ENCODE results near the gene BAHD1.
A peak's percentile ranks its signal among the peaks of the same experiment; 100 is the strongest.

Gene BAHD1

GRCh38 chr15:40405501-40406381, 35.0 kb upstream of the BAHD1 start, which contains the start of gene IVD:
Gene IVD (plus strand): TSS chr15:40405795. CDS start chr15:40405828, 33 bp downstream.
- Histone ChIP-seq H2BK5ac (ENCODE audit: low read length) (peak within 1 kb of the TSS; percentile 2), H2AK5ac (ENCODE audit: low read length) (peak within 1 kb of the TSS; percentile 33), H2BK120ac (ENCODE audit: low read depth, low read length) (no peak within 1 kb of the TSS), H3K4me2 (ENCODE audit: low read length) (peak within 1 kb of the TSS; percentile 95), H3K4ac (ENCODE audit: low read depth, low read length) (peak within 1 kb of the TSS; percentile 74), H3K18ac (ENCODE audit: low read length) (no peak within 1 kb of the TSS), H3K56ac (ENCODE audit: low read length) (peak within 1 kb of the TSS; percentile 92), H2BK15ac (replicated peaks; ENCODE audit: low read depth) (no peak within 1 kb of the TSS), H3K4me3 (ENCODE audit: low read length) (peak within 1 kb of the TSS; percentile 63), H4K5ac (ENCODE audit: low read length) (no peak within 1 kb of the TSS), H3K27ac (ENCODE audit: low read depth, low read length) (no peak within 1 kb of the TSS), H4K8ac (ENCODE audit: low read depth, low read length) (peak within 1 kb of the TSS; percentile 77), H3K9ac (ENCODE audit: low read length) (peak within 1 kb of the TSS; percentile 84), H3K4me1 (ENCODE audit: control insufficient read depth, low read depth, low read length) (no peaks in the 10 kb centered on the region), H3K27me3 (ENCODE audit: insufficient read depth, low read length, poor library complexity) (no peaks in the 10 kb centered on the region), H3K79me1 (ENCODE audit: low read length) (peaks cover 15% of the 10 kb centered on the region), H3K79me2 (ENCODE audit: control insufficient read depth, insufficient read depth, low read length) (peaks cover 14% of the 10 kb centered on the region), H3K36me3 (ENCODE audit: control insufficient read depth, insufficient read depth, low read length) (peaks cover 4% of the 10 kb centered on the region), H3K23ac (ENCODE audit: low read length) (no peak within 1 kb of the TSS)
- peak; percentile 97 for DNase-seq
- no CpG with 5 or more reads among the region's 54 CpGs for WGBS (ENCODE audit: extremely low coverage, insufficient coverage, low lambda C conversion rate)

GRCh38 chr15:40407330-40407990, 33.3 kb upstream of the BAHD1 start:
- peak overlapping the region; percentile 10 for H3K56ac ChIP-seq (ENCODE audit: low read length)
- H2AK5ac ChIP-seq (ENCODE audit: low read length): no peak overlapping the region
- H3K23ac ChIP-seq (ENCODE audit: low read length): no peak overlapping the region
- no peak overlapping the region for H3K27ac ChIP-seq (ENCODE audit: low read depth, low read length)
- peak overlapping the region; percentile 5 for H3K4me2 ChIP-seq (ENCODE audit: low read length)
- no peaks in the 10 kb centered on the region for H3K4me1 ChIP-seq (ENCODE audit: control insufficient read depth, low read depth, low read length)
- no peak overlapping the region for H2BK5ac ChIP-seq (ENCODE audit: low read length)
- peak overlapping the region; percentile 2 for H3K9ac ChIP-seq (ENCODE audit: low read length)
- no peak overlapping the region for H4K8ac ChIP-seq (ENCODE audit: low read depth, low read length)
- H3K79me1 ChIP-seq (ENCODE audit: low read length): peaks cover 15% of the 10 kb centered on the region
- H3K79me2 ChIP-seq (ENCODE audit: control insufficient read depth, insufficient read depth, low read length): peaks cover 14% of the 10 kb centered on the region
- H3K4me3 ChIP-seq (ENCODE audit: low read length): no peak overlapping the region
- no peak overlapping the region for H2BK15ac ChIP-seq (replicated peaks; ENCODE audit: low read depth)
- H2BK120ac ChIP-seq (ENCODE audit: low read depth, low read length): no peak overlapping the region
- no peak overlapping the region for H3K18ac ChIP-seq (ENCODE audit: low read length)
- DNase-seq: no peak
- peaks cover 14% of the 10 kb centered on the region for H3K36me3 ChIP-seq (ENCODE audit: control insufficient read depth, insufficient read depth, low read length)
- H4K5ac ChIP-seq (ENCODE audit: low read length): no peak overlapping the region
- H3K27me3 ChIP-seq (ENCODE audit: insufficient read depth, low read length, poor library complexity): no peaks in the 10 kb centered on the region
- H3K4ac ChIP-seq (ENCODE audit: low read depth, low read length): no peak overlapping the region
- no CpG with 5 or more reads among the region's 8 CpGs for WGBS (ENCODE audit: extremely low coverage, insufficient coverage, low lambda C conversion rate)

- Histone ChIP-seq H3K36me3 (ENCODE audit: control insufficient read depth, insufficient read depth, low read length) (peaks cover 15% of the 10 kb centered on the region), H3K9ac (ENCODE audit: low read length) (no peak overlapping the region), H4K5ac (ENCODE audit: low read length) (no peak overlapping the region), H2BK120ac (ENCODE audit: low read depth, low read length) (no peak overlapping the region), H3K4me3 (ENCODE audit: low read length) (no peak overlapping the region), H3K27me3 (ENCODE audit: insufficient read depth, low read length, poor library complexity) (no peaks in the 10 kb centered on the region), H3K18ac (ENCODE audit: low read length) (no peak overlapping the region), H3K4me1 (ENCODE audit: control insufficient read depth, low read depth, low read length) (no peaks in the 10 kb centered on the region), H4K8ac (ENCODE audit: low read depth, low read length) (no peak overlapping the region), H3K23ac (ENCODE audit: low read length) (no peak overlapping the region), H3K4me2 (ENCODE audit: low read length) (no peak overlapping the region), H3K56ac (ENCODE audit: low read length) (no peak overlapping the region), H3K79me1 (ENCODE audit: low read length) (peaks cover 15% of the 10 kb centered on the region), H2AK5ac (ENCODE audit: low read length) (no peak overlapping the region), H2BK5ac (ENCODE audit: low read length) (no peak overlapping the region), H3K4ac (ENCODE audit: low read depth, low read length) (no peak overlapping the region), H2BK15ac (replicated peaks; ENCODE audit: low read depth) (no peak overlapping the region), H3K27ac (ENCODE audit: low read depth, low read length) (no peak overlapping the region), H3K79me2 (ENCODE audit: control insufficient read depth, insufficient read depth, low read length) (peaks cover 14% of the 10 kb centered on the region)
- no CpG with 5 or more reads among the region's 3 CpGs for WGBS (ENCODE audit: extremely low coverage, insufficient coverage, low lambda C conversion rate)
- DNase-seq: no peak
Measured at GRCh38 chr15:40409366-40409765, 31.4 kb upstream of the BAHD1 start.

DNA sequence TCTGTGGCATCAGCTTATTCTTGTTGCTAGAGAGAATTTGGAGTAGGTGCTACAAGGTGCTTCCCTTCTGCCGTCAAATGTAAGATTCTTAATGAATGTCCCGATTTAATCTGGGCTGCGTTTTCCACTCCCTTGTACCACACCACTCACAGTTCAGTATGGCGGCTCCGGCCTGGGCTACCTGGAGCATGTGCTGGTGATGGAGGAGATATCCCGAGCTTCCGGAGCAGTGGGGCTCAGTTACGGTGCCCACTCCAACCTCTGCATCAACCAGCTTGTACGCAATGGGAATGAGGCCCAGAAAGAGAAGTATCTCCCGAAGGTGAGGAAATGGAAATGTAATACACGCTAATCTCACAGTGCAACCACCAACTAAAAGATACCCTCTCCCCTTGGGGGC, 30.3 kb upstream of the BAHD1 start:
- H4K5ac ChIP-seq (ENCODE audit: low read length): no peak overlapping the region

DNA sequence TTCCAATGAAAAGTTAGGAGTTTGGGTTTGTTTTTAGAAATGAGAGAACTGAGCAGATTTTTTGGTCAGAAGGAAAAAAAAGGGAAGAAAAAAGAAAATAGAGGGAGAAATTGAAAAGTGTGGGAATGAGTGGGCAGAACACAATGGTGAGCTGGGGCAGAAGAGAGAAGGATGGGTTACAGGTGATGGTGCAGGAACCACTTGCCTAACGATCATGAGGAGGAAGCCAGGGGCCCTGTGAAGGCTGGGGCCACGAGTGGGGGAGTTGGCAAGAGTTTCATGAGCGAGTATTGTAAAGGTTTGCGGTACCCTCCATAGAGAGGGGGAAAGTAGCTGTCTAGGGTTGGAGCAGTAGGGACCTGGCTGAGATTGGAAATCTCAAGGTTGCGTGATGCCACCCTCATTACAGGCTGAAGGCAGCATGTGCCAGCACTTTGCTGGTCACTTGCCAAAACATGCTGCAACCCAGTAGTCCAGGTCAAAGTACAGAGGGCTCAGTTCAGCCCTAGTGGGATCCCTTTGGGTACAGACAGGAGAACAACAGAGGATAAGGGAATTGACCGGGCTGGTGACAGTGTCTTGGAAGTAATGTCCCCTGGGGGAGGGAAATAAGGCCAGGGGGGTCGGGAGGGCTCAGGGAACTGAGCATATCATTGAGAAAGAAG, 28.5 kb upstream of the BAHD1 start:
- Histone ChIP-seq H3K4ac (ENCODE audit: low read depth, low read length) (no peak overlapping the region), H2BK15ac (replicated peaks; ENCODE audit: low read depth) (no peak overlapping the region), H3K79me1 (ENCODE audit: low read length) (peaks cover 11% of the 10 kb centered on the region), H2BK5ac (ENCODE audit: low read length) (no peak overlapping the region), H3K18ac (ENCODE audit: low read length) (no peak overlapping the region), H3K79me2 (ENCODE audit: control insufficient read depth, insufficient read depth, low read length) (peaks cover 4% of the 10 kb centered on the region), H3K9ac (ENCODE audit: low read length) (no peak overlapping the region), H2BK120ac (ENCODE audit: low read depth, low read length) (no peak overlapping the region), H3K4me2 (ENCODE audit: low read length) (no peak overlapping the region), H3K4me1 (ENCODE audit: control insufficient read depth, low read depth, low read length) (no peaks in the 10 kb centered on the region), H3K23ac (ENCODE audit: low read length) (no peak overlapping the region), H3K27ac (ENCODE audit: low read depth, low read length) (no peak overlapping the region), H2AK5ac (ENCODE audit: low read length) (no peak overlapping the region), H3K56ac (ENCODE audit: low read length) (no peak overlapping the region), H4K8ac (ENCODE audit: low read depth, low read length) (no peak overlapping the region), H3K27me3 (ENCODE audit: insufficient read depth, low read length, poor library complexity) (no peaks in the 10 kb centered on the region), H3K4me3 (ENCODE audit: low read length) (no peak overlapping the region), H3K36me3 (ENCODE audit: control insufficient read depth, insufficient read depth, low read length) (peaks cover 22% of the 10 kb centered on the region), H4K5ac (ENCODE audit: low read length) (no peak overlapping the region)
- no peak for DNase-seq
- WGBS (ENCODE audit: extremely low coverage, insufficient coverage, low lambda C conversion rate): no CpG with 5 or more reads among the region's 7 CpGs

More for the DNA sequence above, 30.3 kb upstream of the BAHD1 start:
- H3K9ac ChIP-seq (ENCODE audit: low read length): no peak overlapping the region
- no peak overlapping the region for H3K4ac ChIP-seq (ENCODE audit: low read depth, low read length)
- H3K4me3 ChIP-seq (ENCODE audit: low read length): no peak overlapping the region
- no peak overlapping the region for H2BK5ac ChIP-seq (ENCODE audit: low read length)
- H2BK120ac ChIP-seq (ENCODE audit: low read depth, low read length): no peak overlapping the region
- H3K27ac ChIP-seq (ENCODE audit: low read depth, low read length): no peak overlapping the region
- DNase-seq: no peak
- H3K56ac ChIP-seq (ENCODE audit: low read length): no peak overlapping the region
- H3K79me1 ChIP-seq (ENCODE audit: low read length): peaks cover 15% of the 10 kb centered on the region
- no peaks in the 10 kb centered on the region for H3K27me3 ChIP-seq (ENCODE audit: insufficient read depth, low read length, poor library complexity)
- peaks cover 14% of the 10 kb centered on the region for H3K79me2 ChIP-seq (ENCODE audit: control insufficient read depth, insufficient read depth, low read length)
- H2AK5ac ChIP-seq (ENCODE audit: low read length): no peak overlapping the region
- H2BK15ac ChIP-seq (replicated peaks; ENCODE audit: low read depth): no peak overlapping the region
- H3K36me3 ChIP-seq (ENCODE audit: control insufficient read depth, insufficient read depth, low read length): peaks cover 18% of the 10 kb centered on the region
- no peak overlapping the region for H3K4me2 ChIP-seq (ENCODE audit: low read length)
- H3K4me1 ChIP-seq (ENCODE audit: control insufficient read depth, low read depth, low read length): no peaks in the 10 kb centered on the region
- H4K8ac ChIP-seq (ENCODE audit: low read depth, low read length): no peak overlapping the region
- WGBS (ENCODE audit: extremely low coverage, insufficient coverage, low lambda C conversion rate): no CpG with 5 or more reads among the region's 11 CpGs
- no peak overlapping the region for H3K23ac ChIP-seq (ENCODE audit: low read length)
- no peak overlapping the region for H3K18ac ChIP-seq (ENCODE audit: low read length)

Data from mesendoderm (in vitro differentiated cells).